T follicular helper cell (primary cell): ENCODE data around the gene CRYGB.
"Not testable (repeated sequence)": the region's sequence is repeated elsewhere in the genome, so short reads cannot be mapped to it uniquely, and the experiment has no call there.

Experiments
- DNase-seq: peaks from one replicate; pipeline ENCODE4 v3.0.0-alpha.2; 2020; ENCODE audit warnings: low read depth

CRYGB gene

DNA sequence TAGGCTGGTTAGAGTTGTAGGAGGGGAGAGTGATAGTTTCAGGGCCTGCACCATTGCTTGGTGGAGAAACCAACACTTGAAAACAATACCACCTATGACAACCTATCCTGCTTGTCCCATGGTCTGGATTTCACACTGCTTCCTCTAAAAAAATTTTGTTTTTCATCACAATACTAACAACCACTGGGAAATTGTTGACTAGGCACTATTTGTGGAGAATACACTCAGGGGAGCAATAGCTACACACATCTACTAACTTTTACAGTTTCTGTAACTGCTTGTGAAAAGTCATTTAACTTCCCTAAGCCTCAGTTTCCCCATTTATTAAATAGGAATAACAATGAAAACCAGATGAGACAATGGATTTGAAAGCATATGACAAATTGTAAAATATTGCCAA is 4.1 kb upstream of the CRYGB start:
- no peak for DNase-seq

DNA sequence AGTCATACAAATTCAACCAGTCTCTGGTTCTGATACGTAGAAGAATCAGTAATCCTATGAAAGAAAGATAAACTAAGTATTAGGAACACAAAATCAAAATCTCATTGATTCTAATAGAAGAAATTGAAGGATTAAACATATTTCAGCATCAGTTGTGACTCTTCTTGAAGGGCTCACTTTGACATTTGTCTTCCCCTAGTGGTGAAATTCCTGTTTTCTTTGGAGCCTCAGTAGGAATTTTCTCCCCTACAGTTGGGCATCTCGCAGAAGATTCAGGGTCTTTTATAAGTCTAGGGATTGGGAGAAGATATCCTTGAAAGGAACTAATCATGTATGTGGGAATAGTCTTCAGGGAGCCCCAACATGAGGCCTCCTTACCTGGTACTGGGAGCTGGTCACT is 2.8 kb upstream of the CRYGB start:
- no peak for DNase-seq

GRCh38 chr2:208147759-208148158 is 1.8 kb upstream of the CRYGB start:
- no peak for DNase-seq

GRCh38 chr2:208147008-208147407 is 1.1 kb upstream of the CRYGB start:
- DNase-seq, result no peak

DNA sequence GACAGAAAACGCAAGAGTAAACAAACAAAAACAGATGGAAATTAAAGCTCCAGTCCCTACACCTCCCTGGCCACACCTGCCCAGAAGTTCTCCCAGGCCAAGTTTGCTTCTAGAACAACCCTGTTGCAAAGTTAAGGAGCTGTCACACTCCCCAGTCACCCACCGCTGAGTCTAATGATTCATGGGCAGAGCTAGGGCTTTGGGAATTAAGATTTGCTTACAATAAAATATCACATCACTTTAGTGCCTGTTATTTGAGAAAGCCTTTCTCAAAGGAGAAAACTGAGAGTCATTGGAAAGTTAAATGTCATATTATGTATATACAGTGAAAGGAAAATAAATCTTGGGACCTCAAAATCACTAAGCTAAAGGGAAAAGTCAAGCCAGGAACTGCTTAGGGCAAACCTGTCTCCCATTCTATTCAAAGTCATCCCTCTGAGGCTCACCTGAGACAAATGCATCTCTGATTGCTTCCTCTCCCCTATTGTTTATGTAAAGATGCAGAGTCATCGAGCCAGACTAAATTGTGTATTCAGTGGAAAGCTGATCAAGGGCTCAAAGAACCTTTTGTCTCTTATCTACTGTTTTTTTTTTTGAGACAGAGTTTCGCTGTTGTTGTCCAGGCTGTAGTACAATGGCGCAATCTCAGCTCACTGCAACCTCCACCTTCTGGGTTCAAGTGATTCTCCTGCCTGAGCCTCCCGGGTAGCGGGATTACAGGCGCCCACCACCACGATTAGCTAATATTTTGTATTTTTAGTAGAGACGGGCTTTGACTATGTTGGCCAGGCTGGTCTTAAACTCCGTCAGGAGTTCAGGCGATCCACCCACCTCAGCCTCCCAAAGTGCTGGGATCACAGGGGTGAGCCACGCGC is 2.8 kb downstream of the CRYGB start:
- no peak for DNase-seq

DNA sequence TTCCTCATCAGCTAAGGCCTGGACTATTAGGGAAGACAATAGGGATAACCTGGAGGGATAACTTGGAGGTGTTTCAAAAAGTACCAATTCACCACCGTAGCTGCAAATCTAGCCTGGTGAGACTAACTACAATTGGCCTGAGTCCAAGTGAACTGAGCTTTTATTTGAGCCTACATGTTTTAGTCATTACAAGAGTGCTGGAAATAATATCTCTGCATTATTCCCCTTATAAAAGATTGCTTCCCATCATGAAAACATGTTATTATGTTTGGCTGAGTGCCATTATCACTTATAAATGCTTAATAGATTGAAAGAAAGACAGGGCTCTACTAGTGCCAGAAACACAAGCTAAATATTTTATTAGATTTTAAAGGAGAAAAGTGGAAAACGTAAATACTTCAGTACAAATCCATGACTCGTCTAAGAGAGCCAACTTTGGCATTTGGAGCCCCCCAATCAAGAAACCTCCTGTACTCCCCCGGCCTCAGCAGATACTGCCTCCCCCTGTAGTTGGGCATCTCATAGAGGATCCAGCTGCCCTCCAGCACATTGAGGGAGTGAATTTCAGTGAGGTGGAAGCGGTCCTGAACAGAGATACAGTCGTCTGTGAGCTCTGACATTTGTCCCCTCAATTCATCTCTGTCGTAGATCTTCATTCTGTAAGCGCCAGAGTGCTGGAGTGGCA is 3.6 kb downstream of the CRYGB start:
- no peak for DNase-seq

- DNase-seq, result no peak
Observed at GRCh38 chr2:208139447-208139846, 6.5 kb downstream of the CRYGB start.

GRCh38 chr2:208138334-208138733 is 7.6 kb downstream of the CRYGB start:
- not testable (repeated sequence) for DNase-seq

DNA sequence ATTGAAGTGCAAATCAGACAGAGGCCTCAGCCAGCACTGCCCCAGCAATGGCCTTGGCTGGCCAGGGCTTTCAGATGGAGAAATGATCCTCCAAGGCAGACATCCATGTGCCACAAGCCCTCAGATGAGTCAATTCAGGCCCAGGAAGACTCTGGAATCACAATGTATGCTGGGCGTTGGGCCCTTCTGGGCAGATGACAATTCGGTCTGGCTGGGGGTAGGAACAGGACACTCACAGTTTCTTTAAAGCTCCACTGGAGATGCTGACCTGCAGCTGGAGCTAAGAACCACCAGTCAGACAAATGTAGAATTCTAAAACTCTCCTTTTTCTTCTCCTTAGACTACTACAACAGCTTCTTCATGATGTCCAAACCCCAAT is 9.3 kb downstream of the CRYGB start:
- no peak for DNase-seq

GRCh38 chr2:208135794-208136715 is 9.9 kb downstream of the CRYGB start:
- no peak for DNase-seq

- DNase-seq, result no peak
Observed at GRCh38 chr2:208134928-208135586, 10.9 kb downstream of the CRYGB start.

DNA sequence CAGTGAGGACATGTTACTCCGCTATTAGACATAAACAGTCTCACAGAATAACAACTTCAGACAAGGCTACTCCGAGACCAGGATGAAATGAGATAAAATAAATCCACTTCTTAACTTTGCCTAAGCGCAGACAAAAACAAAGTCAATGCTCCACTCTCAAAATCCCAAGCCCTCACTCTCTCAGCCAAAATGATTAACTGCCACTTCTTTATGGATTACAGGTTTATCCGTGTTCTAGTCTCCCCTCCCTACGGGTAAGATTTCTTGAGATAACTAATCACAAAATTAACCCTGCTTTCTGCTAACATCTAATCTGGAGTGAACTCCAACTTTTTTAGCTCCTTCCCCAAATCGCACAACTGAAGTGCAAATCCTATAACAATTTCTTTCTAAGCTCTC is 15.2 kb downstream of the CRYGB start:
- DNase-seq, result no peak

- DNase-seq, result no peak
Observed at GRCh38 chr2:208129744-208130711, 15.9 kb downstream of the CRYGB start, which contains the start of gene CRYGC. Gene CRYGC, minus strand, starts transcription at chr2:208129828. Its CDS starts 36 bp downstream, at chr2:208129792.

- DNase-seq, result no peak
Observed at GRCh38 chr2:208128136-208128535, 17.8 kb downstream of the CRYGB start.

GRCh38 chr2:208127090-208127489 is 18.9 kb downstream of the CRYGB start:
- DNase-seq, result no peak

DNA sequence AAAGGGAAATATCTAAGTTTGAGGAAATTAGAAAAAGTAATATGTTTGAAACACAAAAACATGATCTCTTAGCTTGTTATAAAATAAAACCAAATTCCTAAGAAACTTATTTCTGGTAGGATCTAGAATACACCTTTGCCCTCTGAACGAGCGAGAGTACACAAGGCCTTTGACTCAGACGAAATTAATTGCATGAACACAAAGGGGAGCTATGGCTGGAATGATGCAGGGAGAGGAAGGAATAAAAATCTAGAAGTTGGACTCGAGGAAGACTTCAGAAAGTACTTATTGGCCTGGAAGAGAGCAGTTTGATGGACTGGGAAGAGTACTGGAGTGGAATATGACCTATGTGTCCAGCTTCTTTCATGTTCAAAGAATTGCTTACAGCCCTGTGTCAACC is 20.7 kb downstream of the CRYGB start:
- no peak for DNase-seq

DNA sequence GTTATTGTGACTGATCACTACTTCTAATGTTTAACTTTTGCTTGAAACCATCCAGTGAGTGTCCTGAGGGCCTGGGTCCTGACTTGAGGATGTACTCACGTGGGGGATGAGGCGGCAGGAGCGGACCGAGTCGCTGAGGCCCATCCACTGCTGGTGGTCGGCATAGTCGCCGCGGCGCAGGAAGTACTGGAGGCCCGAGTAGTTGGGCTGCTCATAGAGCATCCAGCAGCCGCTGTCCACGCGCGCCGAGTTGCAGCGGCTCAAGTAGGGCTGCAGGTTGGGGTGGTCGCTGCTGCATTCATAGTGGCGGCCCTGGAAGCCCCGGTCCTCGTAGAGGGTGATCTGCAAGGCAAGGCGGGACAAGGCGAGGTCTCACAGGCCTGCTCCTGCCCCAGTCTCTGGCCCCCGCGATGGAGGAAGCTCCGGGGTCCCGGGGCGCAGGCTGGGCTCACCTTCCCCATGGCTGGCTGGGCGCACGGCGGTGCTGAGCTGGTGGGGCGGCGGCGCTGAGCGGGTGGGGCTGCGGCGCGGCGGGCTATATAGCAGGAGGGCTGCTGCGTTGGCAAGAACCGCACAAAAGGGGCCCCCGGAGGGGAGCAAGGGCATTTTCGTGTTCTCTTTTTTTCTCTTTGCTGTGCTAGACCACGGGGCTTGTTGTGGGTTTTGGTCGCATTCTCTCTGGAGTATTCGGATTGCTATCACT is 21.8 kb downstream of the CRYGB start, which contains the start of gene CRYGD:
TSS of gene CRYGD (minus strand) at position 512 of the 703 bp plus-strand sequence. CDS start at position 461, 51 bp downstream.
- DNase-seq, result not testable (repeated sequence)

DNA sequence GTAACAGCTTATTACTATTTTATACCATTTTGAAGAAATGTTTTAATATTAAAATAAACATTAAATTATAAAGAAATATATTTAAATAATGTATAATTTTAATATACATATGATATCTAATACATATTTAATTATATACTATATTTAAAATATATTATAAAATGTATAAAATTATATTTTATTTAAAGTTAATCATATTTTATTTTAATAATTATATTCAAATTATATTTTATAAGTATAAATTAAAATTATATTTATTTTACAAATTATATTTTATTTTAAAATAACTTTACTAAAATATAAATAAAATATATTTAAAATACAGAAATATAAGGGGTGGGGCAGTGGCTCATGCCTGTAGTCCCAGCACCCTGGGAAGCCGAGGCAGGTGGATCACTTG is 23.7 kb downstream of the CRYGB start:
- DNase-seq, result no peak

DNA sequence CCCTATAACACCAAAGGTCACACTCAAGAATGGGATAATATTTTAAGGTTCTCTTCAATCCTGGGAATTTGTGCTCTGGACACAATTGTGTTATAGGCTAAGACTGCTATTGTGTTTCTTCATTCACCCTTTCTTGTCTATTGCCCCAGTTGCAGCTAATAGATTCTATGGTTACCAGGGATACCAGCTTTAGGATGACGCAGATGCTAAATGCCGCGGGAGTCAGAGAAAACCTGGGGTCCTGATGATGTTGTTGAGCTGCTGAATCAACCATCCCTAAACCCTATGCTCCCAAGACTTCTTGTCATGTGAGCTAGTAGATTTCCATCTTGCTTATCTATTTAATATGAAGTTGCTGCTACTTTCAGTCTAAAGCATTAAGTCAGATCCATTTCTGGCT is 27.0 kb downstream of the CRYGB start:
- no peak for DNase-seq

- not testable (repeated sequence) for DNase-seq
Observed at GRCh38 chr2:208117390-208117789, 28.6 kb downstream of the CRYGB start.
